Stomach (tissue), 4 donors: ENCODE results near the gene NPR2.

Experiments
- CTCF ChIP-seq, 7 experiments: fragments of 450-650 bp in 4 of 7; fragments of 200-600 bp in 3 of 7; sonication (generic) in 3 of 7; IDR thresholded peaks; one replicate each; pipeline ENCODE4 v1.5.1; 2016 to 2019; ENCODE audit warnings: antibody characterized with exemption in 7 of 7, control low read depth in 2 of 7, mild to moderate bottlenecking in 1 of 7
- EP300 ChIP-seq: sonication (generic); formaldehyde crosslinking; IDR thresholded peaks from one replicate; pipeline ENCODE4 v1.6.1; 2017; ENCODE audit warnings: antibody characterized with exemption
- POLR2A ChIP-seq, 4 donors: fragments of 450-650 bp; IDR thresholded peaks; one replicate each; pipeline ENCODE4 v1.6.1; 2016; ENCODE audit warnings: antibody characterized with exemption in 4 of 4, control low read depth in 2 of 4, mild to moderate bottlenecking in 1 of 4, moderate library complexity in 1 of 4

GRCh38 chr9:35836595-35836994, 45.2 kb downstream of the NPR2 start:
- TF ChIP-seq CTCF (IDR thresholded peaks at IDR 0.05): no peak
- no peak for TF ChIP-seq EP300
- no peak for TF ChIP-seq POLR2A (IDR thresholded peaks at IDR 0.05)
